Measurements from ENCODE around the gene PRKACB.
"Not testable (repeated sequence)": the region's sequence is repeated elsewhere in the genome, so short reads cannot be mapped to it uniquely, and the experiment has no call there.

Gene PRKACB

DNA sequence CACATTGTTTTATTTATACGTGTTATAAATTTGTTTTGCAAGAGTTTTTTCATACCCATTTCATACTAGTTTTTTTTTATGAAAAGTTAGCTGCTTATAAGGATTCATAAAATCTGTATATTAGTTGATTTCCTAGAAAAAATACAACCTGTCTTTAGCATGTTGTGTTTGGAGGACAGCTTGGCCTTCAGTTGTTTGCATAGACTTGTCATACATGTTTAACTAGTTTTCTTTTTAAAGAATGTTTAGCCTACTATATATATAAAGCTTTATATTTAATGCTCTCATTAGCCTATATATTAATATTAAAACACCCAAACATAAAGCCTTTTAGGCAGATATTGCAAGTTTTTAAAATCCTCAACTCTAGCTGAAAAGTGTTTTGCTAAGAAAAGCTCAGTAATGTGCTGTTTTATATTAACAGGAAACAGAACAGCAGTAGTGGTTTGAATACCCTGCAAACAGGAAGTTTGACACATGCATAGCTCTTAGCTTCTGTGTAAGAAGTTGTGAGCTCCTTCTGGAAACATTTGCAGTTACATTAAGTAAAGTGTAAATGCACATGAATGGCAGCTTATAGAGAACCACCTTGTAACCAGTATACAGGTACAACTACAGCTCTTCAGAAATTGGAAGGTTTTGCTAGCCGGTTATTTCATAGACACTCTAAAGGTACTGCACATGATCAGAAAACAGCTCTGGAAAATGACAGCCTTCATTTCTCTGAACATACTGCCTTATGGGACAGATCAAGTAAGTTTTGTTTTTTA, at the start of gene PRKACB:
Gene PRKACB, plus strand, starts transcription at position 476 of the 770 bp plus-strand sequence. Its CDS starts 91 bp downstream, at position 567.
- peak in 1 of 3 experiments; percentile 12 for DNase-seq

DNA sequence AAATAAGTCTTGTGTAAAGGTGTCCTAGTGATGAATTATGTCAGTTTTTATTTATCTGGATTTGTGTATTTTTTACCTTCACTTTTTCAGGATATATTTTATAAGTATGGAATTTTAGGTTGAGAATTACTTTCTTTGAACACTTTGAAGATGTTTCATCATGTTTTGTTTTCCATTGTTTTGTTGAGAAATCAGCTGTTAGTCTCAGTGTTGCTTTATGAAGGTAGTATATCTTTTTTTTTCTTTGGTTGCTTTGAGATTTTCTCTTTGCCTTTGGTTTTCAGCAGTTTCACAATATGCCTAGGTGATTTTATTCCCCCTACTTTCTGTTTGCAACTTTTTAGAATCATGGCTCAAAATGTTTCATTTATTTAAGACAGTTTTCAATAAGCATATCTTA, 48.8 kb upstream of the PRKACB start:
- no peak for DNase-seq

- no peak for DNase-seq
Observed at GRCh38 chr1:84096176-84096575, 47.9 kb upstream of the PRKACB start.

- DNase-seq = no peak
Observed at GRCh38 chr1:84101204-84101603, 42.9 kb upstream of the PRKACB start.

DNA sequence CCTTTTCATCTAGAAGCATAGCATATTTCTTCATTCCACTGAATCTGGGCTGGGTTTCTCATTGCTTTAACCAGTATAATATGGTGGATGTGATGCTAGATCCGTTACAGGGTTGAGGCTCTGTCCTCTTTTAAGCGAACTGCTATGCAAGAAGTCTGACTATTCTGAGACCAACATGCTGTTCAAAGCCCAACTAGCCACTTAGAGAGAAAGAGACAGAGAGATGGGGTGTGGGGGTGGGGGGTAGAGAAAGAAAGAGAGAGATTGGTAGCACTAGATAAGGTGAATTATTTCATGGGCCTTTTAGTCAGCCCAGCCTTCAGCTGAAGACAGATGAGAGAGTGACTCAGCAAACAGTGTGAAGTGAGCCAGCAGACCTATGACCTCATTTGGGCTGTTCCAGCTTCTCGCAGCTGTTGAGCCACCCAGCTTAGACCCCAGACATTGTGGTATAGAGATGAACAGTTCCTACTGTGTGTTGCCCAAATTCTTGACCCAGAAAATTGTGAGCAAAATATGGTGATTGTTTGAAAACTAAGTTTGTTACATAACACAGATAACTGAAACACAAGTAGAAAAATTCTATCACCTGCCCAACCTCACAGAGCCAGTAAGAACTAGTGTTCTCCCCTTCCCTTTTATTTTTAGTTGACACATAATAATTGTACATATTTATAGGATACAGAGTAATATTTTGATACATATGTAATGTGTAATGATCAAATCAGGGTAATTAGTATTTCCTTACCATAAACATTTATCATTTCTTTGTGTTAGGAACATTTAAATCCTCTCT, 40.7 kb upstream of the PRKACB start:
- peak in 2 of 3 experiments; percentile 23 to 58 for DNase-seq

- not testable (repeated sequence) for DNase-seq
Observed at GRCh38 chr1:84107538-84107937, 36.5 kb upstream of the PRKACB start.

- DNase-seq = no peak
Observed at GRCh38 chr1:84107955-84108354, 36.1 kb upstream of the PRKACB start.

GRCh38 chr1:84108900-84109578, 35.0 kb upstream of the PRKACB start:
- DNase-seq = no peak

DNA sequence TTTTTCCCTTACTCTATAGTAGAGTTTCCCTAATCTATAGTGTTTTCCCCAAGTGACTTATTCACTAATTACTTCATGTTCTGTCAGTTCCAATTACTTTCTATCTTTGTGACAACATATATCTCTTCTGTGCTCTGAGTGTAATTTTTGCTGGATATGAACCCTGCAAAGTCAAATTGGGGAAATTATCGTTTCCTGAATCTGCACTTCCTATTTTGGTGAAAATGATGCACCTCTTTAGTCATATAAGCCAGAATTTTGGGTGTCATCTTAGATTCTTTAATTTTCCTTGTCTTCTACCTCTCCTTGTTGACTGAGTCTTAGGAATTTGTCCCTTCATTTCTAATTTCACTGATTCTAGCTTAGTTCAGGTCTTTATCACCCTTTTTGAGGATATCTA, 33.4 kb upstream of the PRKACB start:
- DNase-seq = no peak

DNA sequence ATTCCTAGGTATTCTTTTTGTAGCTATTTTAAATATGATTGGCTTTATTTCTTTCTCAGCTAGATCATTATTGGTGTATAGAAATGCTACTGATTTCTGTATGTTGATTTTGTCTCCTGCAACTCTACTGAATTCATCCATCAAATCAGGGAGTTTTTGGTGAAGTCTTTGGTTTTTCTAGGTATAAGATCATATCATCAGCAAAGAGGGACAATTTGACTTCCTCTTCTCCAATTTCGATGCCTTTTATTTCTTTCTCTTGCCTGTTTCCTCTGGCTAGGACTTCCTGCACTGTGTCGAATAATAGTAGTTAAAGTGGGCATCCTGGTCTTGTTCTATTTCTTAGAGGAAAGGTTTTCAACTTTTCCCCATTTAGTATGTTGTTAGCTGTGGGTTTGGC, 27.5 kb upstream of the PRKACB start:
- no peak for DNase-seq

DNA sequence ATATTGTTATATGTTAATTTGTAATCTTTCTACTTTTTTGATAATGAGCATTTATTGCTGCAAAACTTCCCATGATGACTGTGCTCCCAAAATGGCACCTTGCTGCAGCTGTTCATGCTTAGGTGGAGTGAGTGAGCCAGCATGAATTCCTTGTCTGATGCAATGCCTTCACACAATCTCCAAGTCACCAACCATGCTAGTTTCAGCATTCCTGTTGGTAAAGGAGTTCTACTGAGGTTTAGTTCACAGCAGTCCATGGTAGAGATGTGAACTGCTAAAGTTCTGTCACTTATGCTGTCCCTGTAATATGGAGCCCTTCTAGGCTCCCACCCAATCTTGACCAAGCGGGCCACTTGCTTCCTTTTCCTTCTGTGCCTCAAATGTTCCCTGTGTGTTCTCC, 26.2 kb upstream of the PRKACB start:
- peak in 1 of 3 experiments; percentile 12 for DNase-seq

DNA sequence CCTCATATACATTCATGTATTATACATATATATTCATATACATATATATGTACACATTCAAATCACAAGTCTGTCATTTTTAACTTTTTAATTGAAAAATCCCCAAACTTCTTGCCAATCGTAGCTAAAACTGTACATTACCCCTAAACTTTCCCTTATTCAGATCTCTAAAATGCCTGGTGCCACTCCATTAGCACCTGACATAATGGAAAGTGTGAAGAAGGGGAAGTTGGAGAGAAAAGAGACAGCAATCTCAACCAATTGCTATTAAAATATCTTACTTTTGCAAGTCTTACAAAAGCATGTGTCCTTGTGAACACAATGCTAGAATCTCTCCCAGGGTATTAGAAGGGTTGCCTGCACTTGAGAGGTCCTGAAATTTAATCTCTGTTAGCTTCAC, 22.7 kb upstream of the PRKACB start:
- DNase-seq = peak in 2 of 3 experiments; percentile 2 to 14

- DNase-seq = peak; percentile 10 to 71 (median 34)
Observed at GRCh38 chr1:84122780-84123382, 21.2 kb upstream of the PRKACB start.

GRCh38 chr1:84133479-84133878, 10.6 kb upstream of the PRKACB start:
- no peak for DNase-seq

GRCh38 chr1:84135341-84135740, 8.7 kb upstream of the PRKACB start:
- DNase-seq = peak in 1 of 3 experiments; percentile 7

DNA sequence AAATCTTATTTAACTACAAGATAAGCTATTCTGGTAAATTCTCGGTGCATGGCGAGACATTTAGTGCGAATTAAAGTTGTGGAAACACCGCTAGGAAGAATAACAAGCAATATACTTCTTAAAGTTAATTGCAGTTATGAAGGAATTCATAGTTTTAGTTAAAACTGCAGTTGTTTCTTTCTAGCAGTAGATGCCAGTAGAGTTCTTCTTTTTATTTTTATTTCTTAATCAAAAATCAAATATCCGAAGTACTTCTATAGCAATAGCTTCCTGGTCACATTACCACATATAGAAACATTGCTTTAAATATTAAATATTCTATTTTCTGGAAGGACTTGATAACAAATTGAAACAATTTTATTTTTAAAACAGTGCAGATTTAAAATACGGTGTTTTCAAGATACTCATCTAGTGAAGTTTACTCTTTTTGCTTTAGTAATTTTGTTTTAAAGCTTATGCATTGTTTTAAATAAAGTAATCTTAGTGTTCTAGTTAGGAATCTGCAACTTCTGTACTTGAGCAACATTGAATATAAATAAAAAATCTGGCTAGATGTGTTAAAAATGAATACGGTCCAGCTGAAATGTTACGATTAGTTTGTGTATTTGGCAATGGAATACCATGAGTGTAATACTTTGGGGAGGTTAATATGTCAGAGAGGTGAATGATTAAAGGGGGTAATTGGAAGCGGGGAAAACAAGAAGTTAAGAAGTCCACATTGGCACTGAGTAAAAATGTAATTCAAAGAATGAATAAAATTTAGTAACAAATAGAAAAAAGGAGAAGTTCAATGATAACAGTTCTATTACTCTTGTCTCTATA, 2.7 kb upstream of the PRKACB start:
- peak in 1 of 3 experiments; percentile 10 for DNase-seq

DNA sequence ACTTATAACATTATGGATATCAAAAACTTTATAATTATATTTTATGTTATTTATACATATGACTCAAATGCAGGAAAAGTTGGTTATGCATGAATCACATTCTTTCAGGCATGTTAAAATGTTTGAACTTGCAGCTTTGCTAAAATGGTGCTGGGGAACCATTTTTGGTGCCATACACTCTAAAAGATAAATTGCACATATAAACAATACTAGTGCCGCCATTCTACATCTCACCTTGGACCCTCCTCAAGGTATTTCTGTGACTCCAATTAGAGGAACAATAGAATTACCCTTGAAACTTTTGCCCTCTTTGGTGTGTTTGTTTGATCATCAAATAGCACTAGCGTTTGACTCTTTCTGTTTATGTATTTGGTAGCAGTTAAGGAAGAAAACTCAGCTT, 997 bp downstream of the PRKACB start:
- DNase-seq = no peak

DNA sequence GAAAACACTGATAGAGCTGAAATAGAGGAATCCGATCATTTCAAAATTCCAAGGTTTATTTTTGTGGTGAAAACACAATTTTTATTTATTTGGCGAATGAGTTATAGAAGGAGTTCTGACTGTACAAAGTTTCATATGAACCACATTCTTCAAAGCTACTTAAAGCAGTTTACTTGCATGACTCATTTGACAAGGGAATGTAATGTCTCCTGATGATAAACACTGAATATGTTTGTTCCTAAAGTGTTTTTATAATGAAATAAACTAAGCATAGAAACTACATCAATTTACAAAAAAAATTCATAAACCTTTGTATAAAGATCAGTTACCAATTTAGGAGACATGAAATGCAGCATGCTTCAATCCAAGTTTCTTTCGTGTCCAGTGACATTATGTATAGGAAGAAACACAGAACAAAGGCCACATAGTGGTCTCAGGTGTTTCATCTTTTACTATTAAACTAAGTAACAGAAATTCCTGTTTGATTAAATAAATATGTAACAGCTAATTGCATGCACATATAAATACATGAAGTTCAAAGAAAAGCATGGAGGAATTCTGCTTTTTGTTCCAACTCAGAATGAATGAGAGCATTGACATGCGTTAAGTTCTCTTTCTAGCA, 2.5 kb downstream of the PRKACB start:
- no peak for DNase-seq

GRCh38 chr1:84148758-84149157, 4.7 kb downstream of the PRKACB start:
- DNase-seq = no peak

- no peak for DNase-seq
Observed at GRCh38 chr1:84152649-84153056, 8.6 kb downstream of the PRKACB start.

DNA sequence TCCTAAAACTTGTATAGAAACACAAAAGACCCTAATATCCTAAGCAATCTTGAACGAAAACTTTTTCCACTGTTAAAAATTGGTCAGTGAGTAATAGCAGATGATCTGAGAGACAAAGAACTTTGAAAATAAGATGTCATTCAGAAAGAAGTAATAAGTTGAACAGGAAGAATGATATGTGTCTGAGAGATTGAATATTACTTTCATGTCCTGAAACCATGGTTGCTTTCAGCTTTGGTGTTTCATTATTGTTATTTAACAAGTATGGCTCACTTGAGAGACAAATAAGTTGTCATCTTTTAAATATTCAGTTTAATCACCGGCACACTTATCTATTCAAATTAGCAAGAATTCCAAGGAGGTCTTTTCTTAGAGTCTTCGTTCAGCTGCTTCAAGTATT, 11.4 kb downstream of the PRKACB start:
- no peak for DNase-seq

- no peak for DNase-seq
Observed at GRCh38 chr1:84156210-84156621, 12.1 kb downstream of the PRKACB start.
